ENCODE measurements around the gene KRT28. TPM values are rescaled to one million over a fixed set of nuclear protein-coding genes. Genes with fewer than 3 reads are reported as not detected.
"Not testable (repeated sequence)": the region's sequence is repeated elsewhere in the genome, so short reads cannot be mapped to it uniquely, and the experiment has no call there.

The KRT28 gene
- total and polyA plus RNA-seq, 2 experiments from 2014 or later = not detected

GRCh38 chr17:40750391-40750790 lies 49.4 kb downstream of the KRT28 start (continued):
- no peak for TF ChIP-seq CREB1 (CRISPR knock-in tag; IDR thresholded peaks at IDR 0.05; ENCODE audit: low read depth)
- no peak for TF ChIP-seq REST (IDR thresholded peaks at IDR 0.05; ENCODE audit: unreplicated experiment)

GRCh38 chr17:40748666-40749065 lies 51.1 kb downstream of the KRT28 start:
- not testable (repeated sequence) for H3K27me3 Mint-ChIP-seq (ENCODE audit: insufficient read depth, low read depth, poor library complexity); H3K4me3 Mint-ChIP-seq; H3K4me2 ChIP-seq; H3K9me3 Mint-ChIP-seq; H3K27ac Mint-ChIP-seq; H3K36me3 ChIP-seq (ENCODE audit: insufficient read depth); H2AFZ ChIP-seq; H4K20me1 ChIP-seq (replicated peaks; ENCODE audit: insufficient read depth); H3K79me2 ChIP-seq (replicated peaks; ENCODE audit: insufficient read depth); H3K4me3 ChIP-seq; H3K27ac ChIP-seq (ENCODE audit: low read depth); ATAC-seq; H3K36me3 Mint-ChIP-seq (ENCODE audit: low read depth); H3K4me1 ChIP-seq (ENCODE audit: insufficient read depth); H3K9me2 ChIP-seq (ENCODE audit: insufficient read depth); DNase-seq (ENCODE audit: low spot score); H3K27me3 ChIP-seq (ENCODE audit: insufficient read depth); H3K4me1 Mint-ChIP-seq; H3F3A ChIP-seq (replicated peaks; ENCODE audit: low read depth)

Other genes with a start within 250 kb of the KRT28 start
- gene CCR7, start 234.5 kb downstream of the KRT28 start, total RNA-seq (2014; rRNA removed; shearing (Covaris generic)) = 0.59 TPM in 1 of 2 replicates, not detected in the other
- gene CCR7, start 234.5 kb downstream of the KRT28 start, polyA plus RNA-seq (2016; fragmentation: Nextera tagmentation; extraction: Ambion mirVana) = 0.37 and 0.75 TPM in 2 replicates
- gene SMARCE1, start 152.1 kb downstream of the KRT28 start, total RNA-seq (2014; rRNA removed; shearing (Covaris generic)) = 77.6 and 101 TPM in 2 replicates
- 230 and 258 TPM in 2 replicates for gene SMARCE1, start 152.1 kb downstream of the KRT28 start, polyA plus RNA-seq (2016; fragmentation: Nextera tagmentation; extraction: Ambion mirVana)
- gene KRT222, start 134.8 kb downstream of the KRT28 start, total RNA-seq (2014; rRNA removed; shearing (Covaris generic)) = 0.12 TPM in 1 of 2 replicates, not detected in the other
- 0.49 TPM in 1 of 2 replicates, not detected in the other for gene KRT222, start 134.8 kb downstream of the KRT28 start, polyA plus RNA-seq (2016; fragmentation: Nextera tagmentation; extraction: Ambion mirVana)
- gene KRT24, start 96.2 kb downstream of the KRT28 start, total RNA-seq (2014; rRNA removed; shearing (Covaris generic)) = not detected in 2 replicates
- gene KRT24, start 96.2 kb downstream of the KRT28 start, polyA plus RNA-seq (2016; fragmentation: Nextera tagmentation; extraction: Ambion mirVana) = not detected in 2 replicates
- gene KRT25, start 44.6 kb downstream of the KRT28 start, total RNA-seq (2014; rRNA removed; shearing (Covaris generic)) = not detected in 2 replicates
- gene KRT25, start 44.6 kb downstream of the KRT28 start, polyA plus RNA-seq (2016; fragmentation: Nextera tagmentation; extraction: Ambion mirVana) = not detected in 2 replicates
- not detected in 2 replicates for gene KRT26, start 27.8 kb downstream of the KRT28 start, total RNA-seq (2014; rRNA removed; shearing (Covaris generic))
- not detected in 2 replicates for gene KRT26, start 27.8 kb downstream of the KRT28 start, polyA plus RNA-seq (2016; fragmentation: Nextera tagmentation; extraction: Ambion mirVana)
- gene KRT27, start 17.4 kb downstream of the KRT28 start, total RNA-seq (2014; rRNA removed; shearing (Covaris generic)) = not detected in 2 replicates
- not detected in 2 replicates for gene KRT27, start 17.4 kb downstream of the KRT28 start, polyA plus RNA-seq (2016; fragmentation: Nextera tagmentation; extraction: Ambion mirVana)
- 7.8 and 9.6 TPM in 2 replicates for gene KRT10, start 22.7 kb upstream of the KRT28 start, total RNA-seq (2014; rRNA removed; shearing (Covaris generic))
- gene KRT10, start 22.7 kb upstream of the KRT28 start, polyA plus RNA-seq (2016; fragmentation: Nextera tagmentation; extraction: Ambion mirVana) = 117 and 123 TPM in 2 replicates
- gene KRT12, start 67.3 kb upstream of the KRT28 start, total RNA-seq (2014; rRNA removed; shearing (Covaris generic)) = not detected in 2 replicates
- gene KRT12, start 67.3 kb upstream of the KRT28 start, polyA plus RNA-seq (2016; fragmentation: Nextera tagmentation; extraction: Ambion mirVana) = not detected in 2 replicates
- gene KRT20, start 85.3 kb upstream of the KRT28 start, total RNA-seq (2014; rRNA removed; shearing (Covaris generic)) = not detected in 2 replicates
- gene KRT20, start 85.3 kb upstream of the KRT28 start, polyA plus RNA-seq (2016; fragmentation: Nextera tagmentation; extraction: Ambion mirVana) = not detected in 2 replicates
- gene KRT23, start 137.7 kb upstream of the KRT28 start, total RNA-seq (2014; rRNA removed; shearing (Covaris generic)) = not detected in 2 replicates
- gene KRT23, start 137.7 kb upstream of the KRT28 start, polyA plus RNA-seq (2016; fragmentation: Nextera tagmentation; extraction: Ambion mirVana) = not detected in 2 replicates
- gene KRT39, start 167.0 kb upstream of the KRT28 start, total RNA-seq (2014; rRNA removed; shearing (Covaris generic)) = not detected in 2 replicates
- not detected in 2 replicates for gene KRT39, start 167.0 kb upstream of the KRT28 start, polyA plus RNA-seq (2016; fragmentation: Nextera tagmentation; extraction: Ambion mirVana)
- not detected in 2 replicates for gene KRT40, start 184.4 kb upstream of the KRT28 start, total RNA-seq (2014; rRNA removed; shearing (Covaris generic))
- gene KRT40, start 184.4 kb upstream of the KRT28 start, polyA plus RNA-seq (2016; fragmentation: Nextera tagmentation; extraction: Ambion mirVana) = not detected in 2 replicates
- not detected in 2 replicates for gene KRTAP3-3, start 194.2 kb upstream of the KRT28 start, total RNA-seq (2014; rRNA removed; shearing (Covaris generic))
- not detected in 2 replicates for gene KRTAP3-3, start 194.2 kb upstream of the KRT28 start, polyA plus RNA-seq (2016; fragmentation: Nextera tagmentation; extraction: Ambion mirVana)
- gene KRTAP3-2, start 199.9 kb upstream of the KRT28 start, total RNA-seq (2014; rRNA removed; shearing (Covaris generic)) = not detected in 2 replicates
- not detected in 2 replicates for gene KRTAP3-2, start 199.9 kb upstream of the KRT28 start, polyA plus RNA-seq (2016; fragmentation: Nextera tagmentation; extraction: Ambion mirVana)
- gene KRTAP3-1, start 209.2 kb upstream of the KRT28 start, total RNA-seq (2014; rRNA removed; shearing (Covaris generic)) = not detected in 2 replicates
- not detected in 2 replicates for gene KRTAP3-1, start 209.2 kb upstream of the KRT28 start, polyA plus RNA-seq (2016; fragmentation: Nextera tagmentation; extraction: Ambion mirVana)
- not detected in 2 replicates for gene KRTAP1-5, start 227.2 kb upstream of the KRT28 start, total RNA-seq (2014; rRNA removed; shearing (Covaris generic))
- not detected in 2 replicates for gene KRTAP1-5, start 227.2 kb upstream of the KRT28 start, polyA plus RNA-seq (2016; fragmentation: Nextera tagmentation; extraction: Ambion mirVana)
- not detected in 2 replicates for gene KRTAP1-4, start 230.2 kb upstream of the KRT28 start, total RNA-seq (2014; rRNA removed; shearing (Covaris generic))
- not detected in 2 replicates for gene KRTAP1-4, start 230.2 kb upstream of the KRT28 start, polyA plus RNA-seq (2016; fragmentation: Nextera tagmentation; extraction: Ambion mirVana)
- gene KRTAP1-3, start 234.9 kb upstream of the KRT28 start, total RNA-seq (2014; rRNA removed; shearing (Covaris generic)) = not detected in 2 replicates
- not detected in 2 replicates for gene KRTAP1-3, start 234.9 kb upstream of the KRT28 start, polyA plus RNA-seq (2016; fragmentation: Nextera tagmentation; extraction: Ambion mirVana)
- gene KRTAP1-1, start 241.5 kb upstream of the KRT28 start, total RNA-seq (2014; rRNA removed; shearing (Covaris generic)) = not detected in 2 replicates
- not detected in 2 replicates for gene KRTAP1-1, start 241.5 kb upstream of the KRT28 start, polyA plus RNA-seq (2016; fragmentation: Nextera tagmentation; extraction: Ambion mirVana)
- gene KRTAP2-1, start 247.4 kb upstream of the KRT28 start, total RNA-seq (2014; rRNA removed; shearing (Covaris generic)) = not detected in 2 replicates
- not detected in 2 replicates for gene KRTAP2-1, start 247.4 kb upstream of the KRT28 start, polyA plus RNA-seq (2016; fragmentation: Nextera tagmentation; extraction: Ambion mirVana)

Data from GM23338 (cell line).